ENCODE data around the gene SMARCA4.
"Not testable (repeated sequence)": the region's sequence is repeated elsewhere in the genome, so short reads cannot be mapped to it uniquely, and the experiment has no call there.

Gene SMARCA4

GRCh38 chr19:10945264-10945663 lies 15.6 kb upstream of the SMARCA4 start:
- Histone ChIP-seq H3K9ac (ENCODE audit: low read length) (no peak overlapping the region), H2AFZ (ENCODE audit: low read length) (no peak overlapping the region), H4K20me1 (ENCODE audit: insufficient read depth, low read length) (no peaks in the 10 kb centered on the region), H3K36me3 (ENCODE audit: insufficient read depth, low read length) (no peaks in the 10 kb centered on the region), H3K27me3 (ENCODE audit: insufficient read depth, low read length) (no peaks in the 10 kb centered on the region), H3K9me3 (ENCODE audit: low read length) (no peaks in the 10 kb centered on the region), H3K4me1 (ENCODE audit: insufficient read depth, low read length, severe bottlenecking) (peaks cover 37% of the 10 kb centered on the region), H3K4me3 (ENCODE audit: low read depth, low read length, poor library complexity, severe bottlenecking) (no peak overlapping the region), H3K9me2 (ENCODE audit: low read depth, low read length) (no peaks in the 10 kb centered on the region), H3K79me2 (ENCODE audit: insufficient read depth, low read length) (no peaks in the 10 kb centered on the region), H3K4me2 (ENCODE audit: low read length) (no peak overlapping the region), H3F3A (ENCODE audit: insufficient read depth, low read length) (no peaks in the 10 kb centered on the region), H3K27ac (ENCODE audit: low read depth, low read length, poor library complexity, severe bottlenecking) (peak overlapping the region; percentile 46)
- TF ChIP-seq EZH2 (IDR thresholded peaks at IDR 0.05; ENCODE audit: borderline replicate concordance, low read length) (no peak), CTCF (IDR thresholded peaks at IDR 0.05; ENCODE audit: low read length) (no peak)

- peak overlapping the region; percentile 48 for H3K27ac ChIP-seq (ENCODE audit: low read depth, low read length, poor library complexity, severe bottlenecking)
- no peak overlapping the region for H3K9ac ChIP-seq (ENCODE audit: low read length)
- H3K9me2 ChIP-seq (ENCODE audit: low read depth, low read length), result no peaks in the 10 kb centered on the region
- H3K27me3 ChIP-seq (ENCODE audit: insufficient read depth, low read length), result no peaks in the 10 kb centered on the region
- no peaks in the 10 kb centered on the region for H3K36me3 ChIP-seq (ENCODE audit: insufficient read depth, low read length)
- H3F3A ChIP-seq (ENCODE audit: insufficient read depth, low read length), result no peaks in the 10 kb centered on the region
- no peaks in the 10 kb centered on the region for H3K9me3 ChIP-seq (ENCODE audit: low read length)
- no peak overlapping the region for H3K4me3 ChIP-seq (ENCODE audit: low read depth, low read length, poor library complexity, severe bottlenecking)
- H3K4me1 ChIP-seq (ENCODE audit: insufficient read depth, low read length, severe bottlenecking), result peaks cover 30% of the 10 kb centered on the region
- TF ChIP-seq EZH2 (IDR thresholded peaks at IDR 0.05; ENCODE audit: borderline replicate concordance, low read length), result no peak
- no peak for TF ChIP-seq CTCF (IDR thresholded peaks at IDR 0.05; ENCODE audit: low read length)
- H3K4me2 ChIP-seq (ENCODE audit: low read length), result no peak overlapping the region
- H2AFZ ChIP-seq (ENCODE audit: low read length), result no peak overlapping the region
- no peaks in the 10 kb centered on the region for H4K20me1 ChIP-seq (ENCODE audit: insufficient read depth, low read length)
- no peaks in the 10 kb centered on the region for H3K79me2 ChIP-seq (ENCODE audit: insufficient read depth, low read length)
Measured at GRCh38 chr19:10946958-10947657, 13.7 kb upstream of the SMARCA4 start.

- Histone ChIP-seq H3K4me3 (ENCODE audit: low read depth, low read length, poor library complexity, severe bottlenecking) (no peak overlapping the region), H3K9me3 (ENCODE audit: low read length) (no peaks in the 10 kb centered on the region), H4K20me1 (ENCODE audit: insufficient read depth, low read length) (no peaks in the 10 kb centered on the region), H3K27ac (ENCODE audit: low read depth, low read length, poor library complexity, severe bottlenecking) (peak overlapping the region; percentile 15), H2AFZ (ENCODE audit: low read length) (no peak overlapping the region), H3K4me2 (ENCODE audit: low read length) (no peak overlapping the region), H3K9ac (ENCODE audit: low read length) (no peak overlapping the region), H3K4me1 (ENCODE audit: insufficient read depth, low read length, severe bottlenecking) (peaks cover 26% of the 10 kb centered on the region), H3K27me3 (ENCODE audit: insufficient read depth, low read length) (no peaks in the 10 kb centered on the region), H3K9me2 (ENCODE audit: low read depth, low read length) (no peaks in the 10 kb centered on the region), H3F3A (ENCODE audit: insufficient read depth, low read length) (no peaks in the 10 kb centered on the region), H3K79me2 (ENCODE audit: insufficient read depth, low read length) (no peaks in the 10 kb centered on the region), H3K36me3 (ENCODE audit: insufficient read depth, low read length) (no peaks in the 10 kb centered on the region)
- TF ChIP-seq CTCF (IDR thresholded peaks at IDR 0.05; ENCODE audit: low read length) (no peak), EZH2 (IDR thresholded peaks at IDR 0.05; ENCODE audit: borderline replicate concordance, low read length) (no peak)
Measured at GRCh38 chr19:10952809-10953208, 8.0 kb upstream of the SMARCA4 start.

GRCh38 chr19:10959277-10959968 lies 1.4 kb upstream of the SMARCA4 start:
- Histone ChIP-seq H3K4me1 (ENCODE audit: insufficient read depth, low read length, severe bottlenecking) (peaks cover 32% of the 10 kb centered on the region), H3K79me2 (ENCODE audit: insufficient read depth, low read length) (peaks cover 31% of the 10 kb centered on the region), H3K27ac (ENCODE audit: low read depth, low read length, poor library complexity, severe bottlenecking) (peak overlapping the region; percentile 73), H3K9ac (ENCODE audit: low read length) (peak overlapping the region; percentile 69; the same call in 1 of the 2 replicates), H3K4me2 (ENCODE audit: low read length) (peak overlapping the region; percentile 71; the same call in 1 of the 2 replicates), H3K4me3 (ENCODE audit: low read depth, low read length, poor library complexity, severe bottlenecking) (peak overlapping the region; percentile 63)
- H3K27me3 ChIP-seq (ENCODE audit: insufficient read depth, low read length); H3K36me3 ChIP-seq (ENCODE audit: insufficient read depth, low read length); H3F3A ChIP-seq (ENCODE audit: insufficient read depth, low read length); H2AFZ ChIP-seq (ENCODE audit: low read length); H4K20me1 ChIP-seq (ENCODE audit: insufficient read depth, low read length); H3K9me3 ChIP-seq (ENCODE audit: low read length); H3K9me2 ChIP-seq (ENCODE audit: low read depth, low read length): not testable (repeated sequence)

All from OCI-LY1 (cell line).